CD4-positive, alpha-beta T cell (primary cell): ENCODE measurements around the gene ILRUN. TPM values are rescaled to one million over a fixed set of nuclear protein-coding genes. Genes with fewer than 3 reads are reported as not detected.

Experiments used
- ATAC-seq: fragments of 200-7000 bp; cut with Tn5 transposase; one replicate; pipeline ENCODE4 v1.10.0; 2022; ENCODE audit warnings: mild to moderate bottlenecking; ENCODE audit not compliant: poor library complexity
- CTCF ChIA-PET: fragments of 350-600 bp; sonication (Branson Sonifier 250); formaldehyde crosslinking; loops from one replicate; lab custom pipeline; 2021; ENCODE audit warnings: antibody characterized with exemption, inconsistent platforms; lab: Charles Lee
- POLR2A ChIA-PET: fragments of 350-600 bp; sonication (Branson Sonifier 250); formaldehyde crosslinking; loops from one replicate; lab custom pipeline; 2021; ENCODE audit warnings: antibody characterized with exemption, inconsistent platforms; lab: Charles Lee
- DNase-seq, 14 experiments: peaks; one replicate each; pipeline ENCODE4 v3.0.0-alpha.2; 2013 to 2020; ENCODE audit warnings: mixed read lengths in 2 of 14
- H3K27ac ChIP-seq, 2 donors: one replicate each; pipeline versions ENCODE4 v1.5.1 to v1.7.0; 2013; ENCODE audit warnings: low read length in 2 of 2, low read depth in 1 of 2, mild to moderate bottlenecking in 1 of 2
- H3K27me3 ChIP-seq, 2 experiments: 1 replicate in 1 of 2; 2 replicates in 1 of 2; pipeline versions ENCODE4 v1.6.1 to v1.7.0; 2013; ENCODE audit warnings: low read length in 2 of 2, control low read depth in 1 of 2, mild to moderate bottlenecking in 1 of 2, moderate library complexity in 1 of 2; ENCODE audit not compliant: insufficient read depth in 2 of 2, control insufficient read depth in 1 of 2
- H3K36me3 ChIP-seq: one replicate; pipeline ENCODE4 v1.6.1; 2013; ENCODE audit warnings: low read length, control low read depth; ENCODE audit not compliant: insufficient read depth
- H3K4me1 ChIP-seq: one replicate; pipeline ENCODE4 v1.6.1; 2013; ENCODE audit warnings: low read length, control low read depth; ENCODE audit not compliant: insufficient read depth
- H3K4me3 ChIP-seq: one replicate; pipeline ENCODE4 v1.5.1; 2013; ENCODE audit warnings: mild to moderate bottlenecking, low read length, moderate library complexity
- H3K9me3 ChIP-seq, 2 experiments: 1 replicate in 1 of 2; 2 replicates in 1 of 2; pipeline versions ENCODE4 v1.6.1 to v1.7.0; 2013; ENCODE audit warnings: low read length in 2 of 2, mild to moderate bottlenecking in 2 of 2, control low read depth in 1 of 2, moderate library complexity in 1 of 2; ENCODE audit not compliant: control insufficient read depth in 1 of 2, insufficient read depth in 1 of 2
- H3K27ac Mint-ChIP-seq: one replicate; pipeline ENCODE4 v1.8.0; 2020; ENCODE audit warnings: mixed read lengths
- H3K27me3 Mint-ChIP-seq: one replicate; pipeline ENCODE4 v1.8.0; 2021; ENCODE audit warnings: mixed read lengths
- H3K36me3 Mint-ChIP-seq: one replicate; pipeline ENCODE4 v1.8.0; 2021; ENCODE audit warnings: low read depth, mixed read lengths
- H3K4me1 Mint-ChIP-seq: one replicate; pipeline ENCODE4 v1.8.0; 2021; ENCODE audit warnings: low read depth, mixed read lengths
- H3K4me3 Mint-ChIP-seq: one replicate; pipeline ENCODE4 v1.8.0; 2020; ENCODE audit warnings: mild to moderate bottlenecking, mixed read lengths
- H3K9me3 Mint-ChIP-seq: one replicate; pipeline ENCODE4 v1.8.0; 2020; ENCODE audit warnings: mixed read lengths
- CTCF ChIP-seq: fragments of 200-600 bp; IDR thresholded peaks from one replicate; pipeline ENCODE4 v1.8.0; 2022; ENCODE audit warnings: antibody characterized with exemption, mild to moderate bottlenecking
- intact Hi-C, 2 experiments: fragments of 100-400 bp; cut with DNase I in 1 of 2; cut with micrococcal nuclease in 1 of 2; formaldehyde crosslinking; loops; one replicate each; pipeline versions ENCODE4 v1.15.1 to v1.9.0; 2023 to 2025; cut with DNase I, micrococcal nuclease
- total RNA-seq, 174 experiments: library from RNA in 2 of 174; stranded (reverse) in 2 of 174; gene quantifications; one replicate each; pipeline ENCODE4 v1.2.3 and lab custom pipeline; 2021 to 2026

The ILRUN gene
- total RNA-seq, 2 experiments from 2014 or later = 44.9 to 49.4 TPM

GRCh38 chr6:34673064-34673463, 23.5 kb downstream of the ILRUN start:
- Histone ChIP-seq H3K9me3 (no peaks in the 10 kb centered on the region), H3K4me1 (peaks cover 64% of the 10 kb centered on the region), H3K36me3 (no peaks in the 10 kb centered on the region), H3K4me3 (peak overlapping the region; percentile 2), H3K27me3 (no peaks in the 10 kb centered on the region), H3K27ac (peak overlapping the region; percentile 70 to 81)
- no peak for ATAC-seq
- H3K27me3 Mint-ChIP-seq = no peaks in the 10 kb centered on the region
- ChIA-PET POLR2A (interaction anchor here (0.9 to 5.3 kb wide), 11 partner anchors 9 to 436 kb away, joined by 3 to 69 read pairs (median 3); partner anchors contain the start of genes BLTP3A, HMGA1, ILRUN and SNRPC), CTCF (interaction anchor here (0.7 kb wide), 1 partner anchor 93 kb away, joined by 4 read pairs; no protein-coding TSS in a partner anchor)
- H3K9me3 Mint-ChIP-seq = no peaks in the 10 kb centered on the region
- H3K4me3 Mint-ChIP-seq = peak overlapping the region; percentile 79
- H3K4me1 Mint-ChIP-seq = peaks cover 66% of the 10 kb centered on the region
- H3K36me3 Mint-ChIP-seq = no peaks in the 10 kb centered on the region
- intact Hi-C loops = loop anchor here (2.0 to 5.0 kb wide), 3 partner anchors 24 to 84 kb away; partner anchors contain the start of genes SNRPC (in 2 of the 2) and ILRUN (in 1 of the 2)
- peak overlapping the region; percentile 96 for H3K27ac Mint-ChIP-seq
- DNase-seq = peak in 2 of 14 experiments; percentile 37 to 69
- TF ChIP-seq CTCF = no peak

DNA sequence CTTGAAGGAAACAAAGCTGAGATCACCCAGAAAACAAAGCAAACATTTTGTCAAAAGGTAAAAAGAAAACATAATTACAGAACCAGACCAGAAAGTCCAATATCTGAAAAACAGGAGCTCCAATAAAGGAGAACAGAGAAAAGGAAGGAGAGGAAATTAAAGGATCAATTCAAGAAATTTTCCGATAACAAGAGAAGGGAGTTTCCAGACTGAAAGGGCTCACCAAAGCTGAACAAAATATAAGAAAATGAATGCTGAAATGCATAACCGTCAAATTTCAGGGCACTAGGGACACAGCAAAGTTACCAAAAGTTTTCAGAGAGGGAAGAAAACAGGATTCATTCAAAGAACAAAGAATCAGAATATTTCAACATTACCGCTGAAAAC, 23.9 kb downstream of the ILRUN start:
- Mint-ChIP-seq H3K27ac (peak overlapping the region; percentile 96), H3K4me3 (peak overlapping the region; percentile 79), H3K4me1 (peaks cover 70% of the 10 kb centered on the region), H3K27me3 (no peaks in the 10 kb centered on the region), H3K9me3 (no peaks in the 10 kb centered on the region), H3K36me3 (no peaks in the 10 kb centered on the region)
- Histone ChIP-seq H3K9me3 (no peaks in the 10 kb centered on the region), H3K4me3 (peak overlapping the region; percentile 2), H3K27me3 (no peaks in the 10 kb centered on the region), H3K27ac (peak overlapping the region; percentile 70 to 81), H3K4me1 (peaks cover 63% of the 10 kb centered on the region), H3K36me3 (no peaks in the 10 kb centered on the region)
- ATAC-seq = no peak
- TF ChIP-seq CTCF = no peak
- POLR2A ChIA-PET = interaction anchor here (0.9 to 5.3 kb wide), 12 partner anchors 9 to 436 kb away, joined by 3 to 69 read pairs (median 4); partner anchors contain the start of genes BLTP3A, HMGA1, ILRUN and SNRPC
- CTCF ChIA-PET = no interaction called here
- intact Hi-C loops = loop anchor here (1.0 to 5.0 kb wide), 4 partner anchors 24 to 85 kb away; partner anchors contain the start of genes ILRUN (in 2 of the 2) and SNRPC (in 2 of the 2)
- DNase-seq = peak in 3 of 14 experiments; percentile 32 to 51 (median 44)

DNA sequence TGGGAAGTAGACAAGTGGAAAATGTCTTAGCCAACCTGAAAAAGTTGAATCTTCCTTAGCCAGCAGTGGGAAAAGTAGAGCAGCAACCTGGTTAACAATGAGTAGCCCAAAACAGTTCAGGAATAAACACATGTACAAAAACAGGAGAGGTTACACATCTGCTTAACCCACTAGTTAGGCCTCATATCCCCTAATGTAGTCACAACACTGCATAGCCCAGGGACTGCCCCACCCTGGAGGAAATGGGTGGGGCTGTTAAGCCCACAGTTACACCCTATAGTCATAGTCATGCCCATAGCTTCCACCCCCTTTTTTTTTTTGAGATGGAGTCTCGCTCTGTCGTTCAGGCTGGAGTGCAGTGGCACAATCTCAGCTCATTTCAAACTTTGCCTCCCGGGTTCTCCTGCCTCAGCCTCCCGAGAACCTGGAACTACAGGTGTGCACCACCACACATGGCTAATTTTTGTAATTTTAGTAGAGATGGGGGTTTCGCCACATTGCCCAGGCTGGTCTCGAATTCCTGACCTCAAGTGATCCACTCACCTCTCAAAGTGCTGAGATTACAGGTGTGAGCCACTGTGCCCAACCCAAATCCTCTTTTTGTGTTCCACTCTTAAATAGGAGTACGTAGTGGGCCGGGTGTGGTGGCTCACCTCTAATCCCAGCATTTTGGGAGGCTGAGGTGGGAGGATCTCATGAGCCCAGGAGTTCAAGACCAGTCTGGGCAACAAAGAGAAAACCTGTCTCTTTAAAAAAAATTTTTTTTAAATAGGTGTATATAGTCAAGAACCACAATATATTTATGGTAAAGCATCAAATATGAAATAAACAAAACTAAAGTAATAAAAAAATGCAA, 24.5 kb downstream of the ILRUN start:
- peak overlapping the region; percentile 85 for H3K4me3 Mint-ChIP-seq
- no peak for TF ChIP-seq CTCF
- Histone ChIP-seq H3K27ac (peak overlapping the region; percentile 70 to 81), H3K9me3 (no peaks in the 10 kb centered on the region), H3K4me3 (peak overlapping the region; percentile 14), H3K27me3 (no peaks in the 10 kb centered on the region), H3K36me3 (no peaks in the 10 kb centered on the region), H3K4me1 (peaks cover 61% of the 10 kb centered on the region)
- CTCF ChIA-PET = no interaction called here
- peak overlapping the region; percentile 96 for H3K27ac Mint-ChIP-seq
- ATAC-seq (peak; percentile 96), DNase-seq (peak; percentile 40 to 93 (median 70))
- H3K36me3 Mint-ChIP-seq = no peaks in the 10 kb centered on the region
- H3K9me3 Mint-ChIP-seq = no peaks in the 10 kb centered on the region
- intact Hi-C loops = loop anchor here (1.0 to 5.0 kb wide), 5 partner anchors 16 to 85 kb away; partner anchors contain the start of genes ILRUN (in 2 of the 2) and SNRPC (in 2 of the 2)
- H3K27me3 Mint-ChIP-seq = no peaks in the 10 kb centered on the region
- H3K4me1 Mint-ChIP-seq = peaks cover 70% of the 10 kb centered on the region
- POLR2A ChIA-PET = interaction anchor here (0.9 to 5.3 kb wide), 8 partner anchors 8 to 422 kb away, joined by 3 to 69 read pairs (median 10); partner anchors contain the start of genes BLTP3A, ILRUN, SNRPC and TAF11
